C4-2B (cell line): Measurements from ENCODE around the gene FLII.

Experiments
- ZFX ChIP-seq: fragments of 450-650 bp; IDR thresholded peaks from 2 replicates; pipeline ENCODE4 v1.6.1; 2017
- TF ChIP-seq, protein P1 (sequence below): fragments of 450-650 bp; conservative IDR thresholded peaks from 2 replicates; pipeline ENCODE4 v1.5.1; 2017; ENCODE audit warnings: mild to moderate bottlenecking

DNA sequence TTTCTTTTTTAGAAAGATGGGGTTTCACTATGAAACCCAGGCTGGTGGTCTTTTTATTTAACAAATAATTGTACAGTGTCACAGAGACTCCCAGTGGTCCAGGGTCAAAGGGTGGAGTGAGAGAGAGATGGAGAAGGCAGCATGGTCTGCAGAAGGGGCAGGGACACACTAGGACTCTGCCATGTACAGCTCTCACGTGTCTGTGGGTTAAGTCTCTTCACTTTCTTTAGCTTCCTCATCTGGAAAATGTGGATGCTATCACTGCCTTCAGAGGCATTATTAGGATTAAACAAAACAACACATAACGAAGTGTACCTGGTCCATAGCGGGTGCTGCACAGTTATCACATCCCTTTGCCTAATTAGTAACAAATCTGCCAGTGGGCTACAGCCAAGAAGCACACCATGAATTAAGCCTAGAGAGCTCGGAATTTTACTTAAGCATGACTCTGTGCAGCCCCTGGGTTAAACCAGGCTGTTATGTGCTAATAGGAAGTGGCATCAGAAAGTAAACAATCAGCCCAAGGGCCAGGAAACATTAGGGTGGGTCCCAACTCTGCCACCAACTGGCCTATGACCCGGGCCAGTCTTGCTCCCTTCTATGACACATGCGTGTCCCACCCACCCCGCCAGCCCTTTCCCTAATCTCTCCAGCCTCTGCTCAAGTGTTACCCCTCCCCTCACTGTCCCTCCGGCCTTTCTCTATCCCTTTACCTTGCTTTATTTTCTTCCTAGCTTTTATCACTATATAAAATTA is 42.4 kb upstream of the FLII start:
- TF ChIP-seq, protein P1, sequence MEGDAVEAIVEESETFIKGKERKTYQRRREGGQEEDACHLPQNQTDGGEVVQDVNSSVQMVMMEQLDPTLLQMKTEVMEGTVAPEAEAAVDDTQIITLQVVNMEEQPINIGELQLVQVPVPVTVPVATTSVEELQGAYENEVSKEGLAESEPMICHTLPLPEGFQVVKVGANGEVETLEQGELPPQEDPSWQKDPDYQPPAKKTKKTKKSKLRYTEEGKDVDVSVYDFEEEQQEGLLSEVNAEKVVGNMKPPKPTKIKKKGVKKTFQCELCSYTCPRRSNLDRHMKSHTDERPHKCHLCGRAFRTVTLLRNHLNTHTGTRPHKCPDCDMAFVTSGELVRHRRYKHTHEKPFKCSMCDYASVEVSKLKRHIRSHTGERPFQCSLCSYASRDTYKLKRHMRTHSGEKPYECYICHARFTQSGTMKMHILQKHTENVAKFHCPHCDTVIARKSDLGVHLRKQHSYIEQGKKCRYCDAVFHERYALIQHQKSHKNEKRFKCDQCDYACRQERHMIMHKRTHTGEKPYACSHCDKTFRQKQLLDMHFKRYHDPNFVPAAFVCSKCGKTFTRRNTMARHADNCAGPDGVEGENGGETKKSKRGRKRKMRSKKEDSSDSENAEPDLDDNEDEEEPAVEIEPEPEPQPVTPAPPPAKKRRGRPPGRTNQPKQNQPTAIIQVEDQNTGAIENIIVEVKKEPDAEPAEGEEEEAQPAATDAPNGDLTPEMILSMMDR: no peak
- TF ChIP-seq ZFX: no peak
